GM12878 (cell line): ENCODE measurements around the gene PHACTR3. TPM values are rescaled to one million over a fixed set of nuclear protein-coding genes. Genes with fewer than 3 reads are reported as not detected.
A peak's percentile ranks its signal among the peaks of the same experiment; 100 is the strongest.

Source experiments
- ATF7 ChIP-seq: fragments of 450-650 bp; IDR thresholded peaks from 2 replicates; pipeline ENCODE4 v1.6.1; 2016; ENCODE audit warnings: low read depth, mild to moderate bottlenecking
- CREM ChIP-seq: IDR thresholded peaks from 2 replicates; pipeline ENCODE4 v1.6.1; 2014; ENCODE audit warnings: antibody characterized with exemption, low read depth
- DPF2 ChIP-seq: fragments of 450-650 bp; IDR thresholded peaks from 2 replicates; pipeline ENCODE4 v1.6.1; 2017; ENCODE audit warnings: mild to moderate bottlenecking
- EGR1 ChIP-seq, 2 experiments: IDR thresholded peaks; 1 replicate in 1 of 2; 2 replicates in 1 of 2; pipeline ENCODE4 v1.6.1; 2011 to 2012; ENCODE audit warnings: low read depth in 2 of 2, low read length in 2 of 2, borderline replicate concordance in 1 of 2, mild to moderate bottlenecking in 1 of 2, moderate library complexity in 1 of 2
- EP300 ChIP-seq, 2 experiments: fragments of 150-350 bp in 1 of 2; IDR thresholded peaks; 2 replicates each; pipeline ENCODE4 v1.6.1; 2011 to 2012; ENCODE audit warnings: low read depth in 2 of 2, low read length in 2 of 2, borderline replicate concordance in 1 of 2, improper control_type of control experiment in 1 of 2, inconsistent platforms in 1 of 2; ENCODE audit not compliant: control insufficient read depth in 1 of 2
- MEF2A ChIP-seq: IDR thresholded peaks from 2 replicates; pipeline ENCODE4 v1.6.1; 2011; ENCODE audit warnings: low read depth, mild to moderate bottlenecking, low read length, moderate library complexity; ENCODE audit not compliant: insufficient read depth
- MEF2B ChIP-seq: fragments of 450-650 bp; IDR thresholded peaks from 2 replicates; pipeline ENCODE4 v1.6.1; 2018; ENCODE audit warnings: mild to moderate bottlenecking, moderate library complexity; ENCODE audit not compliant: partially characterized antibody, poor library complexity, severe bottlenecking
- NR2F1 ChIP-seq: fragments of 450-650 bp; conservative IDR thresholded peaks from 2 replicates; pipeline ENCODE4 v1.6.1; 2017; ENCODE audit warnings: mild to moderate bottlenecking
- PAX5 ChIP-seq: IDR thresholded peaks from 2 replicates; pipeline ENCODE4 v1.6.1; 2011; ENCODE audit warnings: low read depth, low read length, borderline replicate concordance
- RAD51 ChIP-seq: fragments of 450-650 bp; IDR thresholded peaks from 2 replicates; pipeline ENCODE4 v1.6.1; 2016; ENCODE audit warnings: moderate library complexity, mild to moderate bottlenecking, inconsistent platforms
- RUNX3 ChIP-seq: IDR thresholded peaks from 2 replicates; pipeline ENCODE4 v1.6.1; 2012; ENCODE audit warnings: low read length, inconsistent platforms
- SPI1 ChIP-seq: IDR thresholded peaks from 2 replicates; pipeline ENCODE4 v1.6.1; 2011; ENCODE audit warnings: low read depth, mild to moderate bottlenecking, low read length, moderate library complexity, borderline replicate concordance; ENCODE audit not compliant: insufficient read depth
- TBL1XR1 ChIP-seq: IDR thresholded peaks from 2 replicates; pipeline ENCODE4 v1.6.1; 2012; ENCODE audit warnings: low read depth, low read length, improper control_type of control experiment
- TCF12 ChIP-seq: IDR thresholded peaks from 2 replicates; pipeline ENCODE4 v1.6.1; 2011; ENCODE audit warnings: low read depth, mild to moderate bottlenecking, low read length
- TCF7 ChIP-seq: IDR thresholded peaks from 2 replicates; pipeline ENCODE4 v1.6.1; 2014; ENCODE audit warnings: antibody characterized with exemption, borderline replicate concordance
- polyA plus RNA-seq, 11 experiments: library from polyadenylated mRNA; depleted of rRNA in 4 of 11; unstranded in 6 of 11; stranded (reverse) in 5 of 11; fragments of >200 nt; fragmentation: Nextera tagmentation in 4 of 11; fragmentation: Illumina TruSeq in 1 of 11; extraction: Ambion mirVana in 4 of 11; extraction: Trizol in 1 of 11; gene quantifications; 1 replicate in 1 of 11; 2 replicates in 10 of 11; pipeline versions ENCODE4 v1.2.1 to v1.2.3, GENCODE V29; 2011 to 2016; ENCODE audit warnings: inconsistent platforms in 2 of 11, missing spikeins in 2 of 11, low read depth in 1 of 11
- total RNA-seq, 4 experiments: library from RNA; depleted of rRNA in 3 of 4; stranded (reverse); fragments of >200 nt in 3 of 4; fragmentation: Illumina TruSeq in 1 of 4; extraction: Trizol in 1 of 4; gene quantifications; 2 replicates each; pipeline versions ENCODE4 v1.2.1 to v1.2.3, GENCODE V29; 2013 to 2021
- TF ChIP-seq, protein P1 (sequence below): IDR thresholded peaks from 2 replicates; pipeline ENCODE4 v1.6.1; 2011; ENCODE audit warnings: borderline replicate concordance, low read depth, mild to moderate bottlenecking, moderate library complexity, low read length; ENCODE audit not compliant: insufficient read depth, poor library complexity, severe bottlenecking
- TF ChIP-seq, protein P2 (sequence below): IDR thresholded peaks from 2 replicates; pipeline ENCODE4 v1.6.1; 2012; ENCODE audit warnings: low read length, inconsistent platforms
- TF ChIP-seq, protein P3 (sequence below): fragments of 450-650 bp; IDR thresholded peaks from 2 replicates; pipeline ENCODE4 v1.6.1; 2017; ENCODE audit warnings: low read depth, mild to moderate bottlenecking, moderate library complexity

The PHACTR3 gene
- total and polyA plus RNA-seq, 10 of the 15 experiments (the other 5 are each of a cell fraction or from before 2014, with no cell fraction given) = 0.17 to 2.7 (median 0.27) TPM; not detected in 1

DNA sequence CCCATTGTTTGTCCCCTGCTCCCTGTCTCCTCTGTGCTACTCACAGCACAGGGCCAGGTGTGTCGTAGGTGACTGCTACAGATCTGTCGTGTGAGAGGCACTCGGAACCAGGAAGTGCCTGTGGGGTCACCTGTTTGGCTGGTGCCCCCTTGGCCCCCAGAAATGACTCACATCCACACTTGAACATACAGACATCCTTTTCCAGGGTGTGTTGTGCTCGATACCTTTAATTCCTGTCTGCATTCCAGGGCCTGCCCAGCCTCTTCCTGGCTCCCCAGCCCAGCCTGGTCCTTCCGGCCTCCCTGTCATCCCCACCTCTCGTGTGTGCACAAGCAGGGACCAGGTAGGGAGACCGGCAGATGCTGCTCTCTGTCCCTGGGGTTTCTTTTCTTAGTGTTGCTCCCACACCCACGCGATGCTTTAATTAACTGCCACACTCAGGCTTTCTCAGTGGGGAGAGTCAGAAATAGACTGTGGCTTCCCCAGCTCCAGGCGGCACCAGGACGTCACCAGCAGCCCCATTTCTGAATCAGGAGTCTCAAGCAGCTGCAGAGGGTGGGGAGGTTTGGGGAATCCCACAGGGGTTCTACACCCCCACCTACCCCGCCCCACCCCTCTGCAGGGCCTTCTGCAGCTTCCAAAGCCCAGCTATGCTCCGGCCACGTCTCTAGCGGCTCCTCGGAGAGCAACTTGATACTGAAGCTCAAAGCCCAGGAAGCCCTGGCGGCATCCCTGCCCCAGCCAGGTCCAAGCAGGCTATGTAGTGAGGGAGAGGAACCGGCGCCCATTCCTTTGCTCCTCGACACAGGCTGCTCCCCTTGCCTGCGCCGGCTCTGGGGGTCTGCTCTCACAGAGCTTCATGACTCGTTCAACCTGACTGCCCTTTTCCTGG lies 226.9 kb downstream of the PHACTR3 start (continued):
- TF ChIP-seq, protein P1, sequence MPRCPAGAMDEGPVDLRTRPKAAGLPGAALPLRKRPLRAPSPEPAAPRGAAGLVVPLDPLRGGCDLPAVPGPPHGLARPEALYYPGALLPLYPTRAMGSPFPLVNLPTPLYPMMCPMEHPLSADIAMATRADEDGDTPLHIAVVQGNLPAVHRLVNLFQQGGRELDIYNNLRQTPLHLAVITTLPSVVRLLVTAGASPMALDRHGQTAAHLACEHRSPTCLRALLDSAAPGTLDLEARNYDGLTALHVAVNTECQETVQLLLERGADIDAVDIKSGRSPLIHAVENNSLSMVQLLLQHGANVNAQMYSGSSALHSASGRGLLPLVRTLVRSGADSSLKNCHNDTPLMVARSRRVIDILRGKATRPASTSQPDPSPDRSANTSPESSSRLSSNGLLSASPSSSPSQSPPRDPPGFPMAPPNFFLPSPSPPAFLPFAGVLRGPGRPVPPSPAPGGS = no peak
- peak; percentile 38; the same call in 1 of the 2 replicates for TF ChIP-seq ATF7
- TF ChIP-seq, protein P2, sequence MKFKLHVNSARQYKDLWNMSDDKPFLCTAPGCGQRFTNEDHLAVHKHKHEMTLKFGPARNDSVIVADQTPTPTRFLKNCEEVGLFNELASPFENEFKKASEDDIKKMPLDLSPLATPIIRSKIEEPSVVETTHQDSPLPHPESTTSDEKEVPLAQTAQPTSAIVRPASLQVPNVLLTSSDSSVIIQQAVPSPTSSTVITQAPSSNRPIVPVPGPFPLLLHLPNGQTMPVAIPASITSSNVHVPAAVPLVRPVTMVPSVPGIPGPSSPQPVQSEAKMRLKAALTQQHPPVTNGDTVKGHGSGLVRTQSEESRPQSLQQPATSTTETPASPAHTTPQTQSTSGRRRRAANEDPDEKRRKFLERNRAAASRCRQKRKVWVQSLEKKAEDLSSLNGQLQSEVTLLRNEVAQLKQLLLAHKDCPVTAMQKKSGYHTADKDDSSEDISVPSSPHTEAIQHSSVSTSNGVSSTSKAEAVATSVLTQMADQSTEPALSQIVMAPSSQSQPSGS = no peak
- peak; percentile 60; the same call in 1 of the 2 replicates for TF ChIP-seq PAX5
- TF ChIP-seq NR2F1 = peak; percentile 57
- TF ChIP-seq TBL1XR1 = peak; percentile 84
- TF ChIP-seq SPI1 = peak; percentile 14; the same call in 1 of the 2 replicates
- TF ChIP-seq CREM = 0 out of 2 replicates have a peak, but pooled peaks have one; percentile 9
- peak in 1 of 2 experiments; percentile 31; a peak in 1 of 4 replicates for TF ChIP-seq EP300 (IDR thresholded peaks at IDR 0.05; ENCODE audit: borderline replicate concordance in 1 of 2, control insufficient read depth in 1 of 2, low read depth in 2 of 2, low read length in 2 of 2)
- no peak for TF ChIP-seq TCF7
- peak; percentile 25; the same call in 1 of the 2 replicates for TF ChIP-seq DPF2
- peak; percentile 82 for TF ChIP-seq TCF12
- TF ChIP-seq EGR1 (IDR thresholded peaks at IDR 0.05; ENCODE audit: borderline replicate concordance in 1 of 2, low read depth in 2 of 2, low read length in 2 of 2) = peak in 1 of 2 experiments; percentile 70; a peak in 2 of 3 replicates
- TF ChIP-seq RUNX3 = peak; percentile 38
- no peak for TF ChIP-seq RAD51
- TF ChIP-seq, protein P3, sequence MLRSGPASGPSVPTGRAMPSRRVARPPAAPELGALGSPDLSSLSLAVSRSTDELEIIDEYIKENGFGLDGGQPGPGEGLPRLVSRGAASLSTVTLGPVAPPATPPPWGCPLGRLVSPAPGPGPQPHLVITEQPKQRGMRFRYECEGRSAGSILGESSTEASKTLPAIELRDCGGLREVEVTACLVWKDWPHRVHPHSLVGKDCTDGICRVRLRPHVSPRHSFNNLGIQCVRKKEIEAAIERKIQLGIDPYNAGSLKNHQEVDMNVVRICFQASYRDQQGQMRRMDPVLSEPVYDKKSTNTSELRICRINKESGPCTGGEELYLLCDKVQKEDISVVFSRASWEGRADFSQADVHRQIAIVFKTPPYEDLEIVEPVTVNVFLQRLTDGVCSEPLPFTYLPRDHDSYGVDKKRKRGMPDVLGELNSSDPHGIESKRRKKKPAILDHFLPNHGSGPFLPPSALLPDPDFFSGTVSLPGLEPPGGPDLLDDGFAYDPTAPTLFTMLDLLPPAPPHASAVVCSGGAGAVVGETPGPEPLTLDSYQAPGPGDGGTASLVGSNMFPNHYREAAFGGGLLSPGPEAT = 0 out of 2 replicates have a peak, but pooled peaks have one; percentile 23
- peak; percentile 89 for TF ChIP-seq MEF2B
- peak; percentile 93 for TF ChIP-seq MEF2A
